K562 (cell line): ENCODE measurements around the gene PLPP7. TPM values are rescaled to one million over a fixed set of nuclear protein-coding genes. Genes with fewer than 3 reads are reported as not detected.

Source experiments
- ATAC-seq: fragments of 200-7000 bp; cut with Tn5 transposase; 3 replicates; pipeline ENCODE4 v1.9.1; 2020; ENCODE audit warnings: moderate library complexity
- BruUV-seq: library from RNA; stranded (reverse); fragments of 400-500 nt; replicated peaks from 2 replicates; lab custom pipeline; 2021; lab: Mats Ljungman, UMichigan
- CTCF ChIA-PET: fragments of 300-600 bp; formaldehyde crosslinking; extraction: SDS; loops from one replicate; lab custom pipeline; 2021; ENCODE audit warnings: low intra/inter-chr PET ratio; lab: Yijun Ruan, JAX
- POLR2A ChIA-PET: fragments of 300-600, 350-650 bp; sonication (Branson Sonifier 250); formaldehyde crosslinking; extraction: SDS; loops from one replicate; lab custom pipeline; 2021; ENCODE audit warnings: antibody characterized with exemption, inconsistent platforms; lab: Yijun Ruan, JAX
- DNase-seq, 4 experiments: peaks; one replicate each; pipeline versions ENCODE4 v3.0.0 to v3.0.0-alpha.2; 2011 to 2018; ENCODE audit warnings: low spot score in 3 of 4, mixed read lengths in 3 of 4; ENCODE audit errors: extremely low read depth in 1 of 4
- FAIRE-seq: peaks from 2 replicates; lab custom pipeline; 2011; peaks lifted over from hg19 to GRCh38; lab: Jason Lieb, UNC
- H2AFZ ChIP-seq: 2 replicates; pipeline ENCODE4 v1.6.0; 2011; ENCODE audit warnings: low read depth, low read length, control low read depth, inconsistent platforms
- H3K27ac ChIP-seq: fragments of 200-600 bp; 3 replicates; pipeline ENCODE4 v1.8.0; 2011; ENCODE audit warnings: low read depth, mild to moderate bottlenecking, control low read depth, inconsistent platforms, low read length, moderate library complexity, mixed read lengths; ENCODE audit errors: extremely low read depth
- H3K27me3 ChIP-seq, 2 experiments: fragments of 300-600 bp in 1 of 2; 2 replicates in 1 of 2; 3 replicates in 1 of 2; pipeline versions ENCODE4 v1.6.0 to v1.8.0; 2011; ENCODE audit warnings: inconsistent platforms in 2 of 2, low read length in 2 of 2, mild to moderate bottlenecking in 1 of 2, mixed read lengths in 1 of 2, moderate library complexity in 1 of 2; ENCODE audit not compliant: control insufficient read depth in 2 of 2, insufficient read depth in 2 of 2
- H3K36me3 ChIP-seq: fragments of 300-600 bp; 3 replicates; pipeline ENCODE4 v1.8.0; 2011; ENCODE audit warnings: mild to moderate bottlenecking, low read length, inconsistent platforms; ENCODE audit not compliant: control insufficient read depth, insufficient read depth
- H3K4me1 ChIP-seq, 2 experiments: fragments of 200-600 bp in 1 of 2; replicated peaks in 1 of 2; 2 replicates in 1 of 2; 3 replicates in 1 of 2; pipeline versions ENCODE4 v1.5.1 to v1.8.0; 2011; ENCODE audit warnings: inconsistent platforms in 2 of 2, low read length in 2 of 2, mild to moderate bottlenecking in 1 of 2, mixed read lengths in 1 of 2, moderate library complexity in 1 of 2; ENCODE audit not compliant: control insufficient read depth in 2 of 2, insufficient read depth in 2 of 2
- H3K4me2 ChIP-seq: 2 replicates; pipeline ENCODE4 v1.6.1; 2011; ENCODE audit warnings: low read length, control low read depth, inconsistent platforms, mixed read lengths; ENCODE audit not compliant: insufficient read depth
- H3K4me3 ChIP-seq: fragments of 200-600 bp; sonication (generic), shearing (Covaris generic); 2 replicates; pipeline ENCODE4 v1.5.1; 2016; ENCODE audit warnings: control low read depth, inconsistent platforms
- H3K79me2 ChIP-seq: fragments of 200-600 bp; 3 replicates; pipeline ENCODE4 v1.8.0; 2011; ENCODE audit warnings: low read length, inconsistent platforms; ENCODE audit not compliant: control insufficient read depth, insufficient read depth
- H3K9ac ChIP-seq, 2 experiments: 2 replicates each; pipeline versions ENCODE4 v1.6.0 to v1.6.1; 2011; ENCODE audit warnings: low read depth in 2 of 2, low read length in 2 of 2, control low read depth in 1 of 2, inconsistent platforms in 1 of 2, mild to moderate bottlenecking in 1 of 2, mixed read lengths in 1 of 2; ENCODE audit not compliant: insufficient read depth in 1 of 2
- H3K9me1 ChIP-seq: one replicate; pipeline ENCODE4 v1.6.0; 2011; ENCODE audit warnings: inconsistent platforms, mild to moderate bottlenecking, low read length, moderate library complexity; ENCODE audit not compliant: control insufficient read depth, insufficient read depth
- H3K9me3 ChIP-seq: replicated peaks from 2 replicates; pipeline ENCODE4 v1.5.1; 2011; ENCODE audit warnings: low read depth, low read length, inconsistent platforms; ENCODE audit not compliant: control insufficient read depth, insufficient read depth
- H4K20me1 ChIP-seq: replicated peaks from 2 replicates; pipeline ENCODE4 v1.6.1; 2011; ENCODE audit warnings: low read length, inconsistent platforms, mixed read lengths; ENCODE audit not compliant: control insufficient read depth, insufficient read depth
- BRD9 ChIP-seq: fragments of 450-650 bp; IDR thresholded peaks from 2 replicates; pipeline ENCODE4 v1.6.1; 2018; ENCODE audit warnings: low read depth; ENCODE audit not compliant: partially characterized antibody
- C11orf30 ChIP-seq: fragments of 450-650 bp; IDR thresholded peaks from 2 replicates; pipeline ENCODE4 v1.6.1; 2016; ENCODE audit warnings: low read depth, mild to moderate bottlenecking
- CEBPG ChIP-seq, 3 experiments: fragments of 200-800 bp in 1 of 3; sonication (Bioruptor generic) in 1 of 3; sonication (generic) in 1 of 3; formaldehyde crosslinking in 1 of 3; IDR thresholded peaks in 2 of 3; conservative IDR thresholded peaks in 1 of 3; 2 replicates each; pipeline versions ENCODE4 v1.6.1 to v1.8.0; 2016 to 2022; ENCODE audit warnings: missing compliant biosample characterization in 2 of 3, missing genetic modification characterization in 2 of 3, mild to moderate bottlenecking in 1 of 3, missing genetic modification reagents in 1 of 3
- CSDE1 ChIP-seq, 2 experiments: fragments of 450-650 bp; IDR thresholded peaks; 2 replicates each; pipeline ENCODE4 v1.6.1; 2016; ENCODE audit warnings: mild to moderate bottlenecking in 1 of 2
- HDAC1 ChIP-seq, 2 experiments: fragments of 450-650 bp; IDR thresholded peaks; 2 replicates each; pipeline ENCODE4 v1.6.1; 2016 to 2017; ENCODE audit warnings: inconsistent platforms in 1 of 2, mild to moderate bottlenecking in 1 of 2, moderate library complexity in 1 of 2
- MAFF ChIP-seq: IDR thresholded peaks from 2 replicates; pipeline ENCODE4 v1.6.1; 2012; ENCODE audit warnings: low read length, improper control_type of control experiment
- SRSF9 ChIP-seq: fragments of 200-400 bp; formaldehyde crosslinking; IDR thresholded peaks from 2 replicates; pipeline ENCODE4 v1.6.1; 2017; ENCODE audit warnings: low read depth, low read length, borderline replicate concordance
- TAF9B ChIP-seq: fragments of 450-650 bp; IDR thresholded peaks from 2 replicates; pipeline ENCODE4 v1.6.1; 2018; ENCODE audit warnings: mild to moderate bottlenecking; ENCODE audit not compliant: partially characterized antibody
- ZNF384 ChIP-seq: IDR thresholded peaks from 2 replicates; pipeline ENCODE4 v1.6.1; 2012; ENCODE audit warnings: low read depth, low read length, improper control_type of control experiment
- WGBS: fragments of 100-300 bp; shearing (Covaris generic); methylation state at CpG from one replicate; pipeline ENCODE4 v1.1.6; 2016; ENCODE audit warnings: low coverage, mixed read lengths; ENCODE audit not compliant: insufficient coverage; ENCODE audit errors: missing lambda C conversion rate; 5-methylcytosine and 5-hydroxymethylcytosine counted together
- in situ Hi-C: fragments of 300-500 bp; cut with MboI; formaldehyde crosslinking; loops from 4 replicates; pipeline ENCODE4 v1.15.0; 2018; ENCODE audit warnings: inconsistent platforms, mixed read lengths
- intact Hi-C: fragments of 100-400 bp; cut with micrococcal nuclease; formaldehyde crosslinking; loops from 2 replicates; pipeline ENCODE4 v1.14.2; 2022
- polyA plus RNA-seq, 8 experiments: library from polyadenylated mRNA; depleted of rRNA in 4 of 8; stranded (reverse) in 5 of 8; unstranded in 3 of 8; fragments of >200 nt; fragmentation: Nextera tagmentation in 2 of 8; fragmentation: Illumina TruSeq in 1 of 8; extraction: Ambion mirVana in 2 of 8; extraction: Trizol in 1 of 8; gene quantifications; 2 replicates each; pipeline versions ENCODE4 v1.2.1 to v1.2.3, GENCODE V29; 2011 to 2014; ENCODE audit warnings: inconsistent platforms in 1 of 8, missing spikeins in 1 of 8
- total RNA-seq, 7 experiments: library from RNA; depleted of rRNA in 6 of 7; stranded (reverse); fragments of >200 nt in 6 of 7; fragmentation: Illumina TruSeq in 2 of 7; extraction: Trizol in 2 of 7; gene quantifications; 2 replicates each; pipeline versions ENCODE4 v1.2.1 to v1.2.3, GENCODE V29; 2011 to 2021; ENCODE audit warnings: low replicate concordance in 1 of 7
- TF ChIP-seq, protein P1 (sequence below): fragments of 450-650 bp; IDR thresholded peaks from 2 replicates; pipeline ENCODE4 v1.6.1; 2016

The PLPP7 gene
- total and polyA plus RNA-seq, 9 of the 15 experiments (the other 6 are each of a cell fraction or from before 2014, with no cell fraction given): 0.09 to 0.93 (median 0.18) TPM; not detected in 4

DNA sequence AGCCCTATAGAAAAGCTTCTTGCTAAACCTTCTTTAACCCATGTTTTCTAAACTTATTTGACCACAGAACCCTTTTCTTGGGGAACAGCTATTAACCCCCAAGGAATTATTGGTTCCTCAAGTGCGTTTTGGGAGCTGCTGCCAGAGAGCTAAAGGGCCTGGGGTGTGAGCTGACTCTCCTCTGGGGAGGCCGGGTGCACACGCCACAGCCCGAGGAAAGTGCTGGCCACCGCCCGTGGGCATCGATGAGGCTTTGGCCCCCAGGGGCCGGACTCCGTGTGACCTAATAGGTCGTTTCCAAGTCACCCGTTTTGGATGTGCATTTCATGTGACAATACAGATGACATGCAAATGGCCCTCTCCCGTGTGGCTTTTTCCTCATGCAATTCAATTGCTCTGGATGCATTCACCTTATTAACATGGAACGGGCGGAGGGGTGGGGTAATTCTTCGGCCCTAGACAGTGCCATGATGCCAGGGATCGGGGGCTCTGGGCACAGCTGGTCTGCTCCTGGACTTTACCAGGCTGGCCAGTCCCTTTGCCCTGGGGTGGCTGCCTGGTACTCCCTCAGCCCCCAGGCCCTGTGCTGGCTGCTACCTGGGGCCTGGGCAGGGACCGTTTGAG is 19.5 kb downstream of the PLPP7 start:
- H3K36me3 ChIP-seq: no peaks in the 10 kb centered on the region
- H3K4me3 ChIP-seq: no peak overlapping the region
- BruUV-seq: no TSS peak
- no peaks in the 10 kb centered on the region for H3K27me3 ChIP-seq
- intact Hi-C loops: loop anchor here (10.0 kb wide), 1 partner anchor 1056 kb away; no protein-coding TSS in a partner anchor
- H2AFZ ChIP-seq: no peak overlapping the region
- peaks cover 18 to 53% of the 10 kb centered on the region in 2 experiments for H3K4me1 ChIP-seq
- TF ChIP-seq SRSF9 (no peak), HDAC1 (IDR thresholded peaks at IDR 0.05) (no peak), ZNF384 (no peak), C11orf30 (no peak), CEBPG (CRISPR knock-in tag; IDR thresholded peaks at IDR 0.05) (no peak), CEBPG (tag; conservative IDR thresholded peaks at IDR 0.05 in 1 of 2, IDR thresholded peaks at IDR 0.05 in 1 of 2) (no peak), CSDE1 (IDR thresholded peaks at IDR 0.05) (no peak), MAFF (no peak), TAF9B (no peak), BRD9 (no peak)
- TF ChIP-seq, protein P1, sequence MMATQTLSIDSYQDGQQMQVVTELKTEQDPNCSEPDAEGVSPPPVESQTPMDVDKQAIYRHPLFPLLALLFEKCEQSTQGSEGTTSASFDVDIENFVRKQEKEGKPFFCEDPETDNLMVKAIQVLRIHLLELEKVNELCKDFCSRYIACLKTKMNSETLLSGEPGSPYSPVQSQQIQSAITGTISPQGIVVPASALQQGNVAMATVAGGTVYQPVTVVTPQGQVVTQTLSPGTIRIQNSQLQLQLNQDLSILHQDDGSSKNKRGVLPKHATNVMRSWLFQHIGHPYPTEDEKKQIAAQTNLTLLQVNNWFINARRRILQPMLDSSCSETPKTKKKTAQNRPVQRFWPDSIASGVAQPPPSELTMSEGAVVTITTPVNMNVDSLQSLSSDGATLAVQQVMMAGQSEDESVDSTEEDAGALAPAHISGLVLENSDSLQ: no peak
- no peak overlapping the region for H3K27ac ChIP-seq
- DNase-seq: no peak
- no peaks in the 10 kb centered on the region for H4K20me1 ChIP-seq
- ChIA-PET POLR2A (interaction anchor here (0.9 kb wide), 1 partner anchor 8 kb away, joined by 3 read pairs; no protein-coding TSS in a partner anchor), CTCF (no interaction called here)
- H3K4me2 ChIP-seq: no peak overlapping the region
- no peaks in the 10 kb centered on the region for H3K9me1 ChIP-seq
- no peak for ATAC-seq
- no peak for FAIRE-seq
- no peaks in the 10 kb centered on the region for H3K9me3 ChIP-seq
- H3K9ac ChIP-seq: no peak overlapping the region; a peak in 1 of 4 replicates
- WGBS: 49% methylated on average over 16 of the region's 17 CpGs
- H3K79me2 ChIP-seq: no peaks in the 10 kb centered on the region
- in situ Hi-C loops: loop anchor here (25.0 kb wide), 1 partner anchor 597 kb away; no protein-coding TSS in a partner anchor
